Activated T-helper 2 cell treated with anti-CD3 and anti-CD28 coated beads, Interferon-gamma antibody, Interleukin-2, Interleukin-4, amounts not matched to agents 10 μg/mL and 5 μg/mL and 100 μg/mL, durations not matched to agents 14 hours and 24 hours and 36 hours (primary cell): ENCODE measurements around the gene SV2A. TPM values are rescaled to one million over a fixed set of nuclear protein-coding genes. Genes with fewer than 3 reads are reported as not detected.
"Not testable (repeated sequence)": the region's sequence is repeated elsewhere in the genome, so short reads cannot be mapped to it uniquely, and the experiment has no call there.

Experiments used
- DNase-seq: peaks from one replicate; pipeline ENCODE4 v3.0.0; 2021; ENCODE audit warnings: low spot score
- H3K27ac Mint-ChIP-seq: one replicate; pipeline ENCODE4 v1.8.0; 2021; ENCODE audit warnings: mixed read lengths
- H3K27me3 Mint-ChIP-seq: one replicate; pipeline ENCODE4 v1.8.0; 2021; ENCODE audit warnings: low read depth, mixed read lengths
- H3K36me3 Mint-ChIP-seq: one replicate; pipeline ENCODE4 v1.8.0; 2021; ENCODE audit warnings: low read depth, mixed read lengths
- H3K4me1 Mint-ChIP-seq: one replicate; pipeline ENCODE4 v1.8.0; 2021; ENCODE audit warnings: low read depth, mixed read lengths
- H3K4me3 Mint-ChIP-seq: one replicate; pipeline ENCODE4 v1.8.0; 2021; ENCODE audit warnings: low read depth, mild to moderate bottlenecking, moderate library complexity, mixed read lengths
- H3K9me3 Mint-ChIP-seq: one replicate; pipeline ENCODE4 v1.8.0; 2021; ENCODE audit warnings: mixed read lengths
- intact Hi-C: fragments of 100-400 bp; cut with micrococcal nuclease; formaldehyde crosslinking; loops from one replicate; pipeline ENCODE4 v1.15.1; 2023
- total RNA-seq: library from RNA; stranded (reverse); gene quantifications from 2 replicates; pipeline ENCODE4 v1.2.3, GENCODE V29; 2022

SV2A gene, protein sequence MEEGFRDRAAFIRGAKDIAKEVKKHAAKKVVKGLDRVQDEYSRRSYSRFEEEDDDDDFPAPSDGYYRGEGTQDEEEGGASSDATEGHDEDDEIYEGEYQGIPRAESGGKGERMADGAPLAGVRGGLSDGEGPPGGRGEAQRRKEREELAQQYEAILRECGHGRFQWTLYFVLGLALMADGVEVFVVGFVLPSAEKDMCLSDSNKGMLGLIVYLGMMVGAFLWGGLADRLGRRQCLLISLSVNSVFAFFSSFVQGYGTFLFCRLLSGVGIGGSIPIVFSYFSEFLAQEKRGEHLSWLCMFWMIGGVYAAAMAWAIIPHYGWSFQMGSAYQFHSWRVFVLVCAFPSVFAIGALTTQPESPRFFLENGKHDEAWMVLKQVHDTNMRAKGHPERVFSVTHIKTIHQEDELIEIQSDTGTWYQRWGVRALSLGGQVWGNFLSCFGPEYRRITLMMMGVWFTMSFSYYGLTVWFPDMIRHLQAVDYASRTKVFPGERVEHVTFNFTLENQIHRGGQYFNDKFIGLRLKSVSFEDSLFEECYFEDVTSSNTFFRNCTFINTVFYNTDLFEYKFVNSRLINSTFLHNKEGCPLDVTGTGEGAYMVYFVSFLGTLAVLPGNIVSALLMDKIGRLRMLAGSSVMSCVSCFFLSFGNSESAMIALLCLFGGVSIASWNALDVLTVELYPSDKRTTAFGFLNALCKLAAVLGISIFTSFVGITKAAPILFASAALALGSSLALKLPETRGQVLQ
- total RNA-seq = 17.9 and 18.4 TPM in 2 replicates

DNA sequence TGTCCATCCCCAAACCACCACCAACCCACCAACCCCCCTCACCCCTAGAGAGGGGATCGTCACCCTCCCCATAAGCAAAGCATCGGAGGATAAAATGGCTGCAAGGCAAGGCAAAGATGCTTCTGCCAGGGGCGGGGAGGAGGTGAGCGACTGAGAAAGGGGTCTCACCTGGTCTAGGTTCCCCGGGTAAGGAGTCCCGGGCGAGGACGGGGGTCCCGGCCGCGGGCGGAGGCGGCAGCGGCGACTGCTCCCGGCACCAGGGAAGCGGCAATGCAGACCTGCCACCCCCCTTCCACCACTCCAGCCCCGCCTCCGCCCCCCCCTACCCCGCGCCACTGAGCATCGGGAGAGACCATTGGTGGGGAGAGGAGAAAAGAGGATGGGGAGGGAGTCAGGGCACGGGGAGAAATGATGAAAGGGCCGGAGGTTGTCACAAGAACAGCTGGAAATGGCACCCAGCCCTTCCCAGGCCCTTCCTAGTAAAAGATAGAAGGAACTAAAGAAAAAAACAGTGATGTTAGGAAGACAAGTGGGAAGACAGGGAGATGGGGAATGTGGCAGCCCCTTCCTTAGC lies at the start of gene SV2A:
TSS of gene SV2A (minus strand) at position 274 of the 574 bp plus-strand sequence. CDS start 4,004 bp downstream, outside the sequence.
- peaks cover 17% of the 10 kb centered on the region for H3K36me3 Mint-ChIP-seq
- intact Hi-C loops = no loop called here
- H3K27ac Mint-ChIP-seq = peak within 1 kb of the TSS; percentile 56
- no peaks in the 10 kb centered on the region for H3K9me3 Mint-ChIP-seq
- DNase-seq = no peak
- H3K4me1 Mint-ChIP-seq = peaks cover 33% of the 10 kb centered on the region
- H3K27me3 Mint-ChIP-seq = no peaks in the 10 kb centered on the region
- H3K4me3 Mint-ChIP-seq = peak within 1 kb of the TSS; percentile 92

DNA sequence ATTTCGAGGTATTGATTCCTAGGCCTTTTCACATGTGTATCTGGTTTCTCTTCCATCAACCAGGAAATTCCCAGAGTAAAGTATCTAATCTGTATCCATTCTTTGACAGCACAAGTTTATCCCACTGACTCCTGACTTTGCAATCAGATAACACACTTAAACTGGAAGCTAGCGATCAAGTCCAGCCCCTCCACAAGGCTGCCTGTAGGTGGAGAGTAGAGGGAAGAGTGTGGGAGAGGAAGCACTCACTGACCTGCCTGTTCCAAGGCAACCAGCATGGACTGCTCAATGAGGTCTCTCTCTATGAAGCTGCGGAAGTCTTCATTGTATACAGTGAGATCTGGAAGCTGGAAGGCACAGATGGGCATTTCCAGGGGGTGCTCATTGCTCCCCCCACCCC lies 49.4 kb upstream of the SV2A start:
- intact Hi-C loops = no loop called here
- DNase-seq = no peak
- Mint-ChIP-seq H3K36me3 (peaks cover 47% of the 10 kb centered on the region), H3K4me1 (peaks cover 14% of the 10 kb centered on the region), H3K27me3 (no peaks in the 10 kb centered on the region), H3K4me3 (no peak overlapping the region), H3K9me3 (no peaks in the 10 kb centered on the region), H3K27ac (no peak overlapping the region)

GRCh38 chr1:149966405-149966804 lies 48.8 kb upstream of the SV2A start:
- H3K27me3 Mint-ChIP-seq = no peaks in the 10 kb centered on the region
- H3K27ac Mint-ChIP-seq = no peak overlapping the region
- no peaks in the 10 kb centered on the region for H3K9me3 Mint-ChIP-seq
- H3K4me1 Mint-ChIP-seq = peaks cover 19% of the 10 kb centered on the region
- H3K4me3 Mint-ChIP-seq = no peak overlapping the region
- no peak for DNase-seq
- intact Hi-C loops = no loop called here
- peaks cover 45% of the 10 kb centered on the region for H3K36me3 Mint-ChIP-seq

DNA sequence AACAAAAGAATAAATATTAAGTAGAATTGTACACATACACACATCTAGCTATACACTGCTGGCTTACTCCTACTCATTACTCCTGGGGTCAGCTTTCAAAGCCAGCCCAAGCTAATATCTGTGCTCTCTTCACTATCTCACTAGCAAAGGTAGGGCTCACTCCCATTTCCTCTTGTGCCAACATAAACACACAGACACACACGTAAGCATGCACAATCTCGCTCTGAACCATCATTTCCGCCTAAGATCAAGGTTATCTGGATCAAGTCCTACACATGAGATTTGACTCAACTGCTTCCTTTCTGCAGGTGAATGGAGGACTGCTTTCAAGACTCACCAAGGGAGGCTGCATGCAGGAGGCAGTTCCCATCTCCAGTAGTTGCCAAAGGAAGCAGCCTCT lies 47.8 kb upstream of the SV2A start:
- peak overlapping the region; percentile 40 for H3K27ac Mint-ChIP-seq
- H3K27me3 Mint-ChIP-seq = no peaks in the 10 kb centered on the region
- no peaks in the 10 kb centered on the region for H3K9me3 Mint-ChIP-seq
- peaks cover 45% of the 10 kb centered on the region for H3K36me3 Mint-ChIP-seq
- no peak for DNase-seq
- intact Hi-C loops = no loop called here
- no peak overlapping the region for H3K4me3 Mint-ChIP-seq
- peaks cover 19% of the 10 kb centered on the region for H3K4me1 Mint-ChIP-seq

DNA sequence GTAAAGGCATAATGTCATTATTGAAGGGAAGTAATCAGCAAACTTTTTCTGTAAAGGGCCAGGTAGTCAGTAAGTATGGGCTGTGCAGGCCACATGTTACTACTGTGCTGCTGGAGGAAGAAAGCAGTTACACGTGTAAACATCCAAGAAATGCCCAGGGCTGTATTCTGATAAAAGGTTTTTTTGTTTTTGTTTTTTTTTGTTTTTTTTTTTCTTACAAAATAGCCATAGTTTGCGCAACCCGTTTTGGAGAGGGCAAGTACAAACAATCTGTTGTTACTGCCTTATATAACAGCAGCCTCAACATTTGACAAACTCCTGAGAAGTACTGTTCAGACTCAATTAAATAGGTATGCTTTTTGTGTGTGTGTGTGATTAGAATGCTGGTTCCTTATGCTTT lies 45.7 kb upstream of the SV2A start:
- no peak for DNase-seq
- Mint-ChIP-seq H3K4me3 (no peak overlapping the region), H3K4me1 (peaks cover 19% of the 10 kb centered on the region), H3K27me3 (no peaks in the 10 kb centered on the region), H3K27ac (no peak overlapping the region), H3K36me3 (peaks cover 55% of the 10 kb centered on the region), H3K9me3 (no peaks in the 10 kb centered on the region)
- intact Hi-C loops = loop anchor here (5.0 kb wide), 2 partner anchors 204 to 224 kb away; no protein-coding TSS in a partner anchor

- H3K27ac Mint-ChIP-seq = no peak overlapping the region
- H3K4me3 Mint-ChIP-seq = no peak overlapping the region
- peaks cover 57% of the 10 kb centered on the region for H3K36me3 Mint-ChIP-seq
Measured at GRCh38 chr1:149962736-149963135, 45.1 kb upstream of the SV2A start.

GRCh38 chr1:149962039-149962647 lies 44.5 kb upstream of the SV2A start:
- Mint-ChIP-seq H3K4me3 (no peak overlapping the region), H3K9me3 (no peaks in the 10 kb centered on the region), H3K27ac (no peak overlapping the region), H3K4me1 (peaks cover 19% of the 10 kb centered on the region), H3K36me3 (peaks cover 56% of the 10 kb centered on the region), H3K27me3 (no peaks in the 10 kb centered on the region)
- peak; percentile 30 for DNase-seq
- intact Hi-C loops = loop anchor here (1.0 to 5.0 kb wide), 3 partner anchors 88 to 225 kb away; no protein-coding TSS in a partner anchor

More at GRCh38 chr1:149962736-149963135, 45.1 kb upstream of the SV2A start:
- peaks cover 19% of the 10 kb centered on the region for H3K4me1 Mint-ChIP-seq
- no peaks in the 10 kb centered on the region for H3K9me3 Mint-ChIP-seq
- no peaks in the 10 kb centered on the region for H3K27me3 Mint-ChIP-seq
- no peak for DNase-seq
- intact Hi-C loops = loop anchor here (1.0 to 5.0 kb wide), 3 partner anchors 88 to 225 kb away; no protein-coding TSS in a partner anchor

- intact Hi-C loops, DNase-seq, H3K27ac Mint-ChIP-seq, H3K27me3 Mint-ChIP-seq, H3K9me3 Mint-ChIP-seq, H3K4me3 Mint-ChIP-seq: not testable (repeated sequence)
- Mint-ChIP-seq H3K36me3 (peaks cover 70% of the 10 kb centered on the region), H3K4me1 (peaks cover 10% of the 10 kb centered on the region)
Measured at GRCh38 chr1:149957548-149957947, 39.9 kb upstream of the SV2A start.

DNA sequence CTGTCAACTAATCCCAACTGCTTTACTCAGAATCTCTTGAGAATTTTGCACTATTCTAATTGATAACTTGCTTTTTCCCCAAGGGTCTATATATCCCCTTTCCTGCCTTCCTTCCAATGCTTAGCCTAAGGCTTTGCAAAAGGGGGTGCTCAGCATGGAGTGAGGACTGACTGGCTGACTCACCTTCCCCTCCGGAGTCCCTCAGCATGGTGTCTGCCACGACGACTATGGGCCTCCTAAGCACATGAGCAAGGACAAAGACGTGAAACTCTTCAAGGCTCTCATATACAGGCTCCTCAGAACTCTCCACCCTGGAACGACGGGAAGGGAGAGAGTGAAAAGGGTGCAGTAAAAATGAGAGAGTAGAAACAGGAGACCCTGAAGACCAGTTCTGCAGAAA lies 32.3 kb upstream of the SV2A start:
- DNase-seq = no peak
- no peaks in the 10 kb centered on the region for H3K9me3 Mint-ChIP-seq
- H3K4me1 Mint-ChIP-seq = no peaks in the 10 kb centered on the region
- peaks cover 57% of the 10 kb centered on the region for H3K36me3 Mint-ChIP-seq
- no peak overlapping the region for H3K27ac Mint-ChIP-seq
- H3K27me3 Mint-ChIP-seq = no peaks in the 10 kb centered on the region
- intact Hi-C loops = no loop called here
- no peak overlapping the region for H3K4me3 Mint-ChIP-seq

DNA sequence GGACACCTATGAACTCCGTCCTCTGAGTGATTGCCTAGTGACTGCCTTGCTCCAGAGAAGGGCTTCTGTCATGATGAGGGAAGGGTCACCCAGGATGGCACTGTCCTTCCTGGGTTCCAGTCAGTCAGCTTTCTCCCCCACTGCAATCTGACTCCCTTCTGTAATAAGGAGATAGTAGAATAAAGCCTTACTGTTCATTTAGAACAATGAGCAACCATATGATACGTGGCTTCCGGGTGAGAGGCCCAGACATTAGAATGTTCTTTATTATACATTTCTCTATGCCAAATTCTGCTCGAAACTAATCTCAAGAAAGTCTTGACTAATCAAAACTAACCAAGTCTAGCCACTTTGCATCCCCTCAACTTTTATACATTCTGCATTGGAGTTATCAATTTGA lies 27.6 kb upstream of the SV2A start:
- Mint-ChIP-seq H3K4me1 (peaks cover 9% of the 10 kb centered on the region), H3K9me3 (no peaks in the 10 kb centered on the region), H3K4me3 (no peak overlapping the region), H3K36me3 (peaks cover 42% of the 10 kb centered on the region), H3K27ac (no peak overlapping the region), H3K27me3 (no peaks in the 10 kb centered on the region)
- DNase-seq = no peak
- intact Hi-C loops = no loop called here

DNA sequence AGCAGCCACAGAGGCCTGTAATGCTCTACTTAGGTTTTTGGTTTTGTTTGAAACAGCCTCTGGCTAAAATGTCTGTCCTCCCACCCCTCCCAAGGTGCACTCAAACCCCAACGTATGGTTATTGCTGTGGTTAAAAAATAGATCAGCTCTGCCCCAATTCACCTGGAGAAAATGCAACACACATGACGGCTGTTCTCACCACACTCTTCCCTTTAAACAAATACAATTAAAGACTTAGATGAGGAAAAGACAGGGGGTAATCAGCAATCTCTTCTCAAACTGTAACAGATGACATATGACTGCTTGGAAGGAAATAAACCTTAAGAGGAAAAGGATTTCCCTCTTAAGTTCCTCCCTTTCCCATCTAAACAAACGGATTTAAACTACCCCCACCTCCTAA lies 25.2 kb upstream of the SV2A start:
- no peak overlapping the region for H3K27ac Mint-ChIP-seq
- DNase-seq = no peak
- intact Hi-C loops = no loop called here

DNA sequence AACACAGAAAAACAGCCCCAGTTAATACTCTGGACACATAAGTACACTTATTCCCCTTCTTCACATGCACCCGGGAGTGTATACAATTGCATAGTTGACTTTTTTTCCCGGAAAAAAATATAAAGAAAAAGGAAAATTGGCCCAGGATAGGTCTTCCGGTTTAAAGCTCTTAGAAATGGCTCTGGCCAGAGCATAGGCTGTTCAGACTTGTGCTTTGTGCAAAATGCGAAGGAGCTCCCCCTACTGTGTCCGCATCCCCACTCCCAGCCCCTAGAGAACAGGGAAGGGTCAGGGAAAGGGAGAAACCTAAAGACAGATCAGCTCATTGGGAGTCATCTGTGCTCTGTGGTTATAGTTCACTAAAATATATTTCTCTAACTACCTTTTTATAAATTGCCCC lies 24.6 kb upstream of the SV2A start:
- Mint-ChIP-seq H3K27ac (no peak overlapping the region), H3K27me3 (no peaks in the 10 kb centered on the region), H3K4me3 (no peak overlapping the region), H3K36me3 (peaks cover 23% of the 10 kb centered on the region), H3K4me1 (peaks cover 29% of the 10 kb centered on the region), H3K9me3 (no peaks in the 10 kb centered on the region)
- intact Hi-C loops = no loop called here
- DNase-seq = no peak

More for the DNA sequence above, 25.2 kb upstream of the SV2A start:
- Mint-ChIP-seq H3K27me3 (no peaks in the 10 kb centered on the region), H3K36me3 (peaks cover 28% of the 10 kb centered on the region), H3K4me1 (peaks cover 22% of the 10 kb centered on the region), H3K9me3 (no peaks in the 10 kb centered on the region), H3K4me3 (no peak overlapping the region)
